Lung (tissue), 12 donors: ENCODE measurements around the gene GJB2. TPM values are rescaled to one million over a fixed set of nuclear protein-coding genes. Genes with fewer than 3 reads are reported as not detected.
A peak's percentile ranks its signal among the peaks of the same experiment; 100 is the strongest.

ENCODE experiments used
- ATAC-seq: fragments of 200-7000 bp; cut with Tn5 transposase; one replicate; pipeline ENCODE4 v1.9.1; 2020; ENCODE audit warnings: moderate number of reproducible peaks; ENCODE audit not compliant: insufficient read depth, low FRiP score
- DNase-seq, 3 donors: peaks; one replicate each; pipeline ENCODE4 v3.0.0-alpha.2; 2013 to 2017
- H3K27ac ChIP-seq, 2 donors: one replicate each; pipeline ENCODE4 v1.5.1; 2013; ENCODE audit warnings: mild to moderate bottlenecking in 2 of 2, moderate library complexity in 2 of 2, control low read depth in 1 of 2, inconsistent platforms in 1 of 2, low read depth in 1 of 2, low read length in 1 of 2
- H3K27me3 ChIP-seq, 3 donors: one replicate each; pipeline ENCODE4 v1.5.1; 2013; ENCODE audit warnings: low read length in 2 of 3; ENCODE audit not compliant: control insufficient read depth in 3 of 3, insufficient read depth in 3 of 3
- H3K36me3 ChIP-seq, 4 donors: one replicate each; pipeline ENCODE4 v1.5.1; 2013; ENCODE audit warnings: low read length in 4 of 4, mild to moderate bottlenecking in 1 of 4, moderate library complexity in 1 of 4; ENCODE audit not compliant: control insufficient read depth in 4 of 4, insufficient read depth in 4 of 4
- H3K4me1 ChIP-seq, 5 donors: one replicate each; pipeline ENCODE4 v1.5.1; 2013; ENCODE audit warnings: low read length in 5 of 5, mild to moderate bottlenecking in 2 of 5, moderate library complexity in 1 of 5; ENCODE audit not compliant: control insufficient read depth in 5 of 5, insufficient read depth in 5 of 5
- H3K4me3 ChIP-seq: one replicate; pipeline ENCODE4 v1.5.1; 2013; ENCODE audit warnings: mild to moderate bottlenecking, control low read depth, moderate library complexity
- H3K9ac ChIP-seq, 2 donors: one replicate each; pipeline ENCODE4 v1.5.1; 2013; ENCODE audit warnings: low read length in 2 of 2, control low read depth in 1 of 2; ENCODE audit not compliant: insufficient read depth in 1 of 2
- H3K9me3 ChIP-seq, 4 donors: one replicate each; pipeline ENCODE4 v1.5.1; 2013; ENCODE audit warnings: low read length in 3 of 4, mild to moderate bottlenecking in 1 of 4, moderate library complexity in 1 of 4; ENCODE audit not compliant: control insufficient read depth in 4 of 4, insufficient read depth in 3 of 4
- CTCF ChIP-seq: IDR thresholded peaks from 2 replicates; pipeline ENCODE4 v1.5.1; 2012; ENCODE audit warnings: mild to moderate bottlenecking; ENCODE audit errors: control extremely low read depth, extremely low read depth
- WGBS, 2 donors: extraction: QIAGEN DNeasy Blood & Tissue Kit; methylation state at CpG; one replicate each; pipeline ENCODE4 v1.1.7; 2013; 5-methylcytosine and 5-hydroxymethylcytosine counted together
- polyA plus RNA-seq, 2 donors: library from polyadenylated mRNA; stranded (reverse); fragments of 200-250 nt; gene quantifications; one replicate each; pipeline ENCODE4 v1.2.1, GENCODE V29; 2013
- total RNA-seq, 2 donors: library from RNA; depleted of rRNA in 1 of 2; stranded (reverse); fragments of >200 nt in 1 of 2; gene quantifications; one replicate each; pipeline ENCODE4 v1.2.1, GENCODE V29; 2014 to 2021
- donor health status: control.
- donor health status: control.
- donor health status: Bipolar disorder and iron deficiency.
- donor health status: healthy.
- donor health status: DM: yes; HTN: yes; CAD: no.

The GJB2 gene
- total and polyA plus RNA-seq, 4 donors: 0.71 to 7.2 (median 1.5) TPM

GRCh38 chr13:20185366-20186056, 7.2 kb downstream of the GJB2 start:
- Histone ChIP-seq H3K27me3 (peaks cover 2 to 18% (median 13%) of the 10 kb centered on the region in 3 donors), H3K27ac (no peak overlapping the region), H3K4me3 (no peak overlapping the region), H3K9me3 (no peaks in the 10 kb centered on the region), H3K36me3 (no peaks in the 10 kb centered on the region), H3K4me1 (peaks cover 0 to 4% (median 0%) of the 10 kb centered on the region in 5 donors), H3K9ac (no peak overlapping the region)
- 73 to 82% methylated on average over 12 of the region's 12 CpGs for WGBS, 2 donors
- no peak for TF ChIP-seq CTCF
- ATAC-seq (no peak), DNase-seq (no peak)

- Histone ChIP-seq H3K9me3 (no peaks in the 10 kb centered on the region), H3K4me3 (no peak overlapping the region), H3K27me3 (peaks cover 2 to 16% (median 5%) of the 10 kb centered on the region in 3 donors), H3K4me1 (peaks cover 0 to 5% (median 3%) of the 10 kb centered on the region in 5 donors), H3K36me3 (no peaks in the 10 kb centered on the region), H3K9ac (no peak overlapping the region), H3K27ac (no peak overlapping the region)
- TF ChIP-seq CTCF: peak; percentile 58
- ATAC-seq (peak; percentile 79), DNase-seq (peak; percentile 60 to 85 (median 71))
- WGBS, 2 donors: 19 to 28% methylated on average over 5 of the region's 5 CpGs
Observed at GRCh38 chr13:20182231-20182846, 10.4 kb downstream of the GJB2 start.

- TF ChIP-seq CTCF: no peak
- Histone ChIP-seq H3K27ac (no peak overlapping the region), H3K4me1 (peaks cover 0 to 17% (median 5%) of the 10 kb centered on the region in 5 donors), H3K9me3 (no peaks in the 10 kb centered on the region), H3K27me3 (peaks cover 2 to 16% (median 5%) of the 10 kb centered on the region in 3 donors), H3K9ac (no peak overlapping the region), H3K36me3 (no peaks in the 10 kb centered on the region), H3K4me3 (no peak overlapping the region)
- 62 to 82% methylated on average over 3 of the region's 3 CpGs for WGBS, 2 donors
- no peak for ATAC-seq
- no peak for DNase-seq
Observed at GRCh38 chr13:20181188-20181587, 11.6 kb downstream of the GJB2 start.
